ENCODE data around the gene CTSH.
A peak's percentile ranks its signal among the peaks of the same experiment; 100 is the strongest.
"Not testable (repeated sequence)": the region's sequence is repeated elsewhere in the genome, so short reads cannot be mapped to it uniquely, and the experiment has no call there.

CTSH gene

DNA sequence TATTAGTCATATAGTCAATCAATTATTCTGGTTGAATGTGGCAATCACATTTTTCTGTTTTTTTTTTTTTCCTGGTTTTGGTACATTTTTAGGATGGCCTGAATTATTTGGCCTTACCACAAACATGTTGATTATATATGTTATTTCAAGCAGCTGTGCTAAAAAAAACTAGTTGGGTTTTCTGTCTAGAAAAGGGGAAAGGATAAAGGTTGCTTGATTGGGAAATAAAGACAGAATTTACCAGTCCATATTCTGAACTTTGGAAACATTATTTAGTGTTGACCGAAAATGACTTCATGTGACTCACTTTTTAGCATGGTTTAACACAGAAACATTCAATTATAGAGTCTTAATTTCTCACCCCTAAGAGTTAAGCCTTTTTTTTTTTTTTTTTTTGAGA lies 64.0 kb downstream of the CTSH start:
- no peak for DNase-seq (ENCODE audit: low spot score)

DNA sequence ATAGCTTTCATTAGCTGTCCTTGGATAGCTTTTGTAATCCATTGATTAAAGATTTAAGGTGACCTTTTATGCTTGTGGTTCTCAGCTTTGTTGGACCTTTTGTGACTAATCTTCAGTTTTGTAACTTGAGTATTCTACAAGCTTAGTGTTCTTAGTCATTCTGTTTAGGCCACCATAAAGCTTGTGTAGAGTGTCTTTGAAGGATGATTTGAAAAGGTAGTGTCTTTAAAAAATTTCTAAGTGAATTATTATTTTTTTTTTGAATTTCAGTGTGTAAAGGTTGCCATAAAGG lies 64.7 kb downstream of the CTSH start:
- DNase-seq (ENCODE audit: low spot score): peak; percentile 13

- DNase-seq (ENCODE audit: low spot score): no peak
Measured at GRCh38 chr15:78879517-78880241, 65.2 kb downstream of the CTSH start.

- DNase-seq (ENCODE audit: low spot score): no peak
Measured at GRCh38 chr15:78878356-78878755, 66.5 kb downstream of the CTSH start.

GRCh38 chr15:78876954-78877353 lies 67.9 kb downstream of the CTSH start:
- DNase-seq (ENCODE audit: low spot score): not testable (repeated sequence)

GRCh38 chr15:78875107-78875914 lies 69.5 kb downstream of the CTSH start:
- DNase-seq (ENCODE audit: low spot score): no peak

GRCh38 chr15:78873793-78874765 lies 70.8 kb downstream of the CTSH start:
- DNase-seq (ENCODE audit: low spot score): peak; percentile 41

DNA sequence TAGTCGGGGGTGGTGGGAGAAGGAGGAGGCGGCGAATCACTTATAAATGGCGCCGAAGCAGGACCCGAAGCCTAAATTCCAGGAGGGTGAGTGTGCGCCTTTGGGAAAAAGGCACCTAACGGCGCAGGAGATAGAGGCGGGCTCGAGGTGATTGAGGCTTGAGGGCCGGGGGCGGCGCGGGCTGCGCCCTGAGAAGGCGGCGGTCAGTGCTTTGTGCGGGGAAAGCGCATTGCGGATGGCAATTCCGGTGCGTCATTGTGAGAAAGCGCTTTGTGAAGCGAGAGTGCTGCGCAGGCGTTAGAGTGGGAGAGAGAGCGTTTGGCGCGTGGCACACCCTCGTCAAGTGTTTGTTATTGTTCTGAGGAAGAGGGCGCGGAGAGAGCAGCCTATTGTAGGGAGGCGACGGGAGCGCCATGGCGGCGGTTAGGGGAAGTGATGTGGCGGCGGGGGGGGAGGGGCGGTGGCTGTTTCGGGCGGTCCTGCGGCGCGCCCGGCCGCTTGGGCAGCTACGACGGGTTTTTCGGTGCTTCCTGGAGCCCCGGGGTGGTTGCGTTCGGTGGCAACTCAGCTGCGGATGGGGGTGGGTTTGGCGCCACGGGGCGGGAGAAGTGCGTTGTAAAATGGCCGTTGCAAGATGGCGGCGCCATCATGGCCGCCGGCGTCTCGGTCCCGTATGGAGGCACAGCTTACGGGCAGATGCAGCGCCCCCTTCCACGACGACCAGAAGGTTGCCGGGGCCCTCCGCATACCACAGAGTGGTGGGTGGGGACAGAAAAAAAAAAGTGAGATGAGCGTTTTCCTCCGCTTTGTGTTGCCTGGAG lies 71.7 kb downstream of the CTSH start:
- DNase-seq (ENCODE audit: low spot score): peak; percentile 90

- DNase-seq (ENCODE audit: low spot score): peak; percentile 97
Measured at GRCh38 chr15:78872155-78872971, 72.5 kb downstream of the CTSH start, which contains the start of gene MORF4L1. MORF4L1 (plus strand) TSS chr15:78872890; CDS start chr15:78873018, 128 bp downstream.

DNA sequence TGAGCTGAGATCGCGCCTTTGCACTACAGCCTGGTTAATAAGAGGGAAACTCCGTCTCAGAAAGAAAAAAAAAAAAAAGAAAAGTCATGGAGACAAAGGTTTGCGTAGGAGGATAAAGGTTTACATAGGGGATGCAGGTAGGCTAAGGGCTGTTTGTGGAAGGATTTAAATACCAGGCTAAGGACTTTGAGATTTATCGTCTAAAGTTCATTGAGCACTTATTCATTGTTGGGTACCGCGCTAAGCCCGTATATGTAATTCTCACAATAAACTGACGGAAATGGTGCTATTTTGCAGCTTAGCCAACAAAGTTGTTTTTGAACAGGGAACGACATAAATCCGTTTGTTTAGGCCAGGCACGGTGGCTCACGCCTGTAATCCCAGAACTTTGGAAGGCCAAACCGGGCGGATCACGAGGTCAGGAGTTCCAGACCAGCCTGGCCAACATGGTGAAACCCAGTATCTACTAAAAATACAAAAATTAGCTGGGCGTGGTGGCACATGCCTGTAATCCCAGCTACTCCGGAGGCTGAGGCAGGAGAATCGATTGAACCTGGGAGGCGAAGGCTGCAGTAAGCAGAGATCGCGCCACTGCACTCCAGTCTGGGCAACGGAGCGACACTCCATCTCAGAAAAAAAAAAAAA lies 73.2 kb downstream of the CTSH start:
- DNase-seq (ENCODE audit: low spot score): not testable (repeated sequence)

Data from CD4-positive, alpha-beta T cell treated with Interleukin-15 for 4 hours (primary cell).